ENCODE data around the gene PPIP5K1.

- TF ChIP-seq CTCF (IDR thresholded peaks at IDR 0.05) (no peak), POLR2A (IDR thresholded peaks at IDR 0.05) (no peak)
Measured at GRCh38 chr15:43531018-43531670, 58.9 kb downstream of the PPIP5K1 start.

All from ovary (tissue), 3 donors.